ENCODE results near the gene NHEJ1. TPM values are rescaled to one million over a fixed set of nuclear protein-coding genes. Genes with fewer than 3 reads are reported as not detected.

The NHEJ1 gene
- total RNA-seq, 1 experiment from 2014 or later, result 16.4 TPM

DNA sequence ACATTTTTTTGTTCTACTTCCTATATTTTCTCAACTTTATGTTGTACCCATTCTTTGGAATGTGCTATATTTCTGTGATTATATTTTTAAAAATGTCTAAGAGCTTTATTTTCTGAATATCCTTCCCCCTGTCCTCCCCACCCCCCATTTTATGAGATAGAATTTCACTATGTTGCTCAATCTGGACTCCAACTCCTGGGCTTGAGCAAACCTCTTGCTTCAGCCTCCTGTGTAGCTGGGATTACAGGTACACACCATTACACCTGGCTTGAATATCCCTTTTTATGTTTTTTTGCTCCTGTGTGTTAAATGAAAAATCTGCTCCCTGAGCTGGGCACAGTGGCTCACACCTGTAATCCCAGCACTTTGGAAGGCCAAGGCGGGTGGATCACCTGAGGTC is 36.8 kb upstream of the NHEJ1 start:
- no peaks in the 10 kb centered on the region for H3K79me2 ChIP-seq (ENCODE audit: insufficient read depth, low read length)
- no peak overlapping the region for H3K4me3 ChIP-seq (replicated peaks in 1 of 2; ENCODE audit: low read depth in 1 of 2, low read length in 2 of 2)
- ChIA-PET CTCF (interaction anchor here (1.7 kb wide), 1 partner anchor 9 kb away, joined by 3 read pairs; the partner anchor contains the start of gene ZFAND2B), POLR2A (interaction anchor here (0.7 to 3.2 kb wide), 2 partner anchors 9 to 80 kb away, joined by 3 to 12 read pairs; partner anchors contain the start of gene ZFAND2B), RAD21 (ENCODE audit: low non-redundant PET in 1 of 2, low total read pairs in 2 of 2, uncharacterized antibody in 2 of 2, unreplicated experiment in 2 of 2) (no interaction called here)
- H3K27me3 ChIP-seq (ENCODE audit: insufficient read depth, low read length), result no peaks in the 10 kb centered on the region
- intact Hi-C loops (cut with micrococcal nuclease), result no loop called here
- ATAC-seq (no peak), DNase-seq (ENCODE audit: low read depth, low spot score) (no peak)
- no peak overlapping the region for H3K4me2 ChIP-seq (ENCODE audit: low read length)
- no peaks in the 10 kb centered on the region for H3K9me2 ChIP-seq (ENCODE audit: insufficient read depth)
- H2AFZ ChIP-seq (ENCODE audit: low read depth, low read length, poor library complexity, severe bottlenecking), result no peak overlapping the region
- no peak overlapping the region for H3K27ac ChIP-seq (ENCODE audit: low read depth, low read length)
- no peaks in the 10 kb centered on the region for H4K20me1 ChIP-seq (ENCODE audit: insufficient read depth)
- no peak for TF ChIP-seq YY1 (IDR thresholded peaks at IDR 0.05; ENCODE audit: extremely low read depth, insufficient replicate concordance, low read depth, low read length)
- TF ChIP-seq, protein P1, sequence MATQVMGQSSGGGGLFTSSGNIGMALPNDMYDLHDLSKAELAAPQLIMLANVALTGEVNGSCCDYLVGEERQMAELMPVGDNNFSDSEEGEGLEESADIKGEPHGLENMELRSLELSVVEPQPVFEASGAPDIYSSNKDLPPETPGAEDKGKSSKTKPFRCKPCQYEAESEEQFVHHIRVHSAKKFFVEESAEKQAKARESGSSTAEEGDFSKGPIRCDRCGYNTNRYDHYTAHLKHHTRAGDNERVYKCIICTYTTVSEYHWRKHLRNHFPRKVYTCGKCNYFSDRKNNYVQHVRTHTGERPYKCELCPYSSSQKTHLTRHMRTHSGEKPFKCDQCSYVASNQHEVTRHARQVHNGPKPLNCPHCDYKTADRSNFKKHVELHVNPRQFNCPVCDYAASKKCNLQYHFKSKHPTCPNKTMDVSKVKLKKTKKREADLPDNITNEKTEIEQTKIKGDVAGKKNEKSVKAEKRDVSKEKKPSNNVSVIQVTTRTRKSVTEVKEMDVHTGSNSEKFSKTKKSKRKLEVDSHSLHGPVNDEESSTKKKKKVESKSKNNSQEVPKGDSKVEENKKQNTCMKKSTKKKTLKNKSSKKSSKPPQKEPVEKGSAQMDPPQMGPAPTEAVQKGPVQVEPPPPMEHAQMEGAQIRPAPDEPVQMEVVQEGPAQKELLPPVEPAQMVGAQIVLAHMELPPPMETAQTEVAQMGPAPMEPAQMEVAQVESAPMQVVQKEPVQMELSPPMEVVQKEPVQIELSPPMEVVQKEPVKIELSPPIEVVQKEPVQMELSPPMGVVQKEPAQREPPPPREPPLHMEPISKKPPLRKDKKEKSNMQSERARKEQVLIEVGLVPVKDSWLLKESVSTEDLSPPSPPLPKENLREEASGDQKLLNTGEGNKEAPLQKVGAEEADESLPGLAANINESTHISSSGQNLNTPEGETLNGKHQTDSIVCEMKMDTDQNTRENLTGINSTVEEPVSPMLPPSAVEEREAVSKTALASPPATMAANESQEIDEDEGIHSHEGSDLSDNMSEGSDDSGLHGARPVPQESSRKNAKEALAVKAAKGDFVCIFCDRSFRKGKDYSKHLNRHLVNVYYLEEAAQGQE (IDR thresholded peaks at IDR 0.05; ENCODE audit: low read depth), result no peak
- no peak for TF ChIP-seq POLR2AphosphoS5 (IDR thresholded peaks at IDR 0.05; ENCODE audit: low read depth, low read length)
- no peak for TF ChIP-seq SRF (IDR thresholded peaks at IDR 0.05; ENCODE audit: low read depth)
- H3K36me3 ChIP-seq (ENCODE audit: control insufficient read depth in 1 of 2, insufficient read depth in 2 of 2, low read length in 2 of 2), result no peaks in the 10 kb centered on the region
- no TSS peak for BruUV-seq (replicated peaks)
- no peak overlapping the region for H3K9ac ChIP-seq (ENCODE audit: low read length)
- H3K4me1 ChIP-seq (ENCODE audit: control insufficient read depth in 1 of 2, insufficient read depth in 2 of 2, low read length in 2 of 2), result no peaks in the 10 kb centered on the region
- no peaks in the 10 kb centered on the region for H3K9me3 ChIP-seq (ENCODE audit: control insufficient read depth in 1 of 2, insufficient read depth in 1 of 2, low read depth in 1 of 2, low read length in 2 of 2)

DNA sequence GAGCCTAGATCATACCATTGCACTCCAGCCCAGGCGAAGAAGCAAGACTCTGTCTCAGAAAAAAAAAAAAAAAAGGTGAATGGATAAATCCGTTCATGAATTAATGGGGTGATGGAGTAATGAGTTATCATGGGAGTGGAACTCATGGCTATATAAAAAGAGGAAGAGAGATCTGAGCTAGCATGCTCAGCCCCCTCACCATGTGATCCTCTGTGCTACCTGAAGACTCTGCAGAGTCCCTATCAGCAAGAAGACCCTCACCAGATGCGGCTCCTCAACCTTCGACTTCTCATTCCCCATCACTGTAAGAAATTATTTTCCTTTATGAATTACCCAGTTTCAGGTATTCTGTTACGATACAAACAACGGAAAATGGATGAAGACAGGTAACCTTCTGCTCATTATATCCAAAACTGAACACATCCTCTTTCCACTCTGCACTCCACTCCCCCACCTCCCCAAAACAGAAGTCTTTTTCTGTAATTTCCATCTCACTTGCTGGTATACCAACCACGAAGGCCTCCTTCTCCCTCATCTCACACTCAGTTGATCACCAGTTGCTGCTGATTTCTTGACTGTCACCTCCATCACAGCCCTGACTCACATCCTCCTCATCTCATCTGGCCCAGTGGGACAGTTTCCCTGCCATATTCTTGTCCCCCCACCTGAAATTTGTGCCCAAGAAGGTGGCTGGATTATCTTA is 26.3 kb upstream of the NHEJ1 start:
- ChIA-PET RAD21 (ENCODE audit: low non-redundant PET in 1 of 2, low total read pairs in 2 of 2, uncharacterized antibody in 2 of 2, unreplicated experiment in 2 of 2) (no interaction called here), POLR2A (no interaction called here), CTCF (no interaction called here)
- no peak overlapping the region for H3K4me2 ChIP-seq (ENCODE audit: low read length)
- H3K27ac ChIP-seq (ENCODE audit: low read depth, low read length), result no peak overlapping the region
- H3K4me3 ChIP-seq (replicated peaks in 1 of 2; ENCODE audit: low read depth in 1 of 2, low read length in 2 of 2), result no peak overlapping the region
- no TSS peak for BruUV-seq (replicated peaks)
- H3K9me2 ChIP-seq (ENCODE audit: insufficient read depth), result no peaks in the 10 kb centered on the region
- no peak for TF ChIP-seq TCF7L2 (IDR thresholded peaks at IDR 0.05; ENCODE audit: borderline replicate concordance, extremely low read depth, insufficient read depth, insufficient read length)
- TF ChIP-seq FOSL1 (IDR thresholded peaks at IDR 0.05; ENCODE audit: low read depth), result no peak
- no peak for TF ChIP-seq POLR2AphosphoS5 (IDR thresholded peaks at IDR 0.05; ENCODE audit: low read depth, low read length)
- no peak for TF ChIP-seq SRF (IDR thresholded peaks at IDR 0.05; ENCODE audit: low read depth)
- no peak for TF ChIP-seq YY1 (IDR thresholded peaks at IDR 0.05; ENCODE audit: extremely low read depth, insufficient replicate concordance, low read depth, low read length)
- TF ChIP-seq EGR1 (IDR thresholded peaks at IDR 0.05; ENCODE audit: low read depth), result no peak
- TF ChIP-seq, protein P2, sequence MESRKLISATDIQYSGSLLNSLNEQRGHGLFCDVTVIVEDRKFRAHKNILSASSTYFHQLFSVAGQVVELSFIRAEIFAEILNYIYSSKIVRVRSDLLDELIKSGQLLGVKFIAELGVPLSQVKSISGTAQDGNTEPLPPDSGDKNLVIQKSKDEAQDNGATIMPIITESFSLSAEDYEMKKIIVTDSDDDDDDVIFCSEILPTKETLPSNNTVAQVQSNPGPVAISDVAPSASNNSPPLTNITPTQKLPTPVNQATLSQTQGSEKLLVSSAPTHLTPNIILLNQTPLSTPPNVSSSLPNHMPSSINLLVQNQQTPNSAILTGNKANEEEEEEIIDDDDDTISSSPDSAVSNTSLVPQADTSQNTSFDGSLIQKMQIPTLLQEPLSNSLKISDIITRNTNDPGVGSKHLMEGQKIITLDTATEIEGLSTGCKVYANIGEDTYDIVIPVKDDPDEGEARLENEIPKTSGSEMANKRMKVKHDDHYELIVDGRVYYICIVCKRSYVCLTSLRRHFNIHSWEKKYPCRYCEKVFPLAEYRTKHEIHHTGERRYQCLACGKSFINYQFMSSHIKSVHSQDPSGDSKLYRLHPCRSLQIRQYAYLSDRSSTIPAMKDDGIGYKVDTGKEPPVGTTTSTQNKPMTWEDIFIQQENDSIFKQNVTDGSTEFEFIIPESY (IDR thresholded peaks at IDR 0.05; ENCODE audit: extremely low read depth, insufficient replicate concordance, low read length), result no peak
- TF ChIP-seq POLR2A (IDR thresholded peaks at IDR 0.05; ENCODE audit: borderline replicate concordance, extremely low read depth, insufficient read depth, insufficient read length), result no peak
- no peak for TF ChIP-seq ZFX (IDR thresholded peaks at IDR 0.05)
- no peak for TF ChIP-seq EZH2phosphoT487 (IDR thresholded peaks at IDR 0.05; ENCODE audit: borderline replicate concordance)
- TF ChIP-seq, protein P3, sequence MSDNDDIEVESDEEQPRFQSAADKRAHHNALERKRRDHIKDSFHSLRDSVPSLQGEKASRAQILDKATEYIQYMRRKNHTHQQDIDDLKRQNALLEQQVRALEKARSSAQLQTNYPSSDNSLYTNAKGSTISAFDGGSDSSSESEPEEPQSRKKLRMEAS (IDR thresholded peaks at IDR 0.05), result no peak
- no peak for TF ChIP-seq CBX3 (IDR thresholded peaks at IDR 0.05; ENCODE audit: low read depth)
- H4K20me1 ChIP-seq (ENCODE audit: insufficient read depth), result no peaks in the 10 kb centered on the region
- peaks cover 5 to 14% of the 10 kb centered on the region in 2 experiments; a peak in 3 of 4 replicates for H3K36me3 ChIP-seq (ENCODE audit: control insufficient read depth in 1 of 2, insufficient read depth in 2 of 2, low read length in 2 of 2)
- no peak overlapping the region for H2AFZ ChIP-seq (ENCODE audit: low read depth, low read length, poor library complexity, severe bottlenecking)
- H3K9ac ChIP-seq (ENCODE audit: low read length), result no peak overlapping the region
- no peaks in the 10 kb centered on the region for H3K27me3 ChIP-seq (ENCODE audit: insufficient read depth, low read length)
- intact Hi-C loops (cut with micrococcal nuclease), result no loop called here
- ATAC-seq (no peak), DNase-seq (ENCODE audit: low read depth, low spot score) (no peak)
- H3K4me1 ChIP-seq (ENCODE audit: control insufficient read depth in 1 of 2, insufficient read depth in 2 of 2, low read length in 2 of 2), result no peaks in the 10 kb centered on the region
- no peaks in the 10 kb centered on the region for H3K9me3 ChIP-seq (ENCODE audit: control insufficient read depth in 1 of 2, insufficient read depth in 1 of 2, low read depth in 1 of 2, low read length in 2 of 2)
- H3K79me2 ChIP-seq (ENCODE audit: insufficient read depth, low read length), result no peaks in the 10 kb centered on the region

All from HCT116 (cell line).